T-helper 1 cell treated with Interleukin-12 subunit alpha and Interleukin-12 subunit beta and Interleukin-4 antibody, amounts not matched to agents 30 μg/mL and 1 μg/mL, for 36 hours (primary cell): ENCODE results near the gene NKAIN4.

ENCODE experiments used
- H3K27ac Mint-ChIP-seq: one replicate; pipeline ENCODE4 v1.8.0; 2021; ENCODE audit warnings: mild to moderate bottlenecking, mixed read lengths
- H3K27me3 Mint-ChIP-seq: one replicate; pipeline ENCODE4 v1.8.0; 2021; ENCODE audit warnings: low read depth, mixed read lengths
- H3K36me3 Mint-ChIP-seq: one replicate; pipeline ENCODE4 v1.8.0; 2021; ENCODE audit warnings: low read depth, mixed read lengths
- H3K4me1 Mint-ChIP-seq: one replicate; pipeline ENCODE4 v1.8.0; 2021; ENCODE audit warnings: low read depth, mixed read lengths
- H3K4me3 Mint-ChIP-seq: one replicate; pipeline ENCODE4 v1.8.0; 2021; ENCODE audit warnings: mild to moderate bottlenecking, moderate library complexity, mixed read lengths
- H3K9me3 Mint-ChIP-seq: one replicate; pipeline ENCODE4 v1.8.0; 2021; ENCODE audit warnings: mixed read lengths

NKAIN4 gene

GRCh38 chr20:63219447-63219821, 34.8 kb downstream of the NKAIN4 start:
- Mint-ChIP-seq H3K27me3 (no peaks in the 10 kb centered on the region), H3K4me1 (peaks cover 14% of the 10 kb centered on the region), H3K4me3 (no peak overlapping the region), H3K9me3 (no peaks in the 10 kb centered on the region), H3K36me3 (peaks cover 7% of the 10 kb centered on the region), H3K27ac (no peak overlapping the region)

- no peak overlapping the region for H3K27ac Mint-ChIP-seq
- no peaks in the 10 kb centered on the region for H3K9me3 Mint-ChIP-seq
- H3K4me3 Mint-ChIP-seq: no peak overlapping the region
- H3K36me3 Mint-ChIP-seq: peaks cover 12% of the 10 kb centered on the region
- no peaks in the 10 kb centered on the region for H3K27me3 Mint-ChIP-seq
- peaks cover 20% of the 10 kb centered on the region for H3K4me1 Mint-ChIP-seq
Measured at GRCh38 chr20:63218701-63219446, 35.4 kb downstream of the NKAIN4 start.

- Mint-ChIP-seq H3K9me3 (no peaks in the 10 kb centered on the region), H3K27ac (no peak overlapping the region), H3K36me3 (peaks cover 21% of the 10 kb centered on the region), H3K4me1 (peaks cover 27% of the 10 kb centered on the region), H3K27me3 (no peaks in the 10 kb centered on the region), H3K4me3 (no peak overlapping the region)
Measured at GRCh38 chr20:63217706-63218105, 36.6 kb downstream of the NKAIN4 start.

- Mint-ChIP-seq H3K4me1 (peaks cover 33% of the 10 kb centered on the region), H3K27ac (peak overlapping the region; percentile 86), H3K4me3 (peak overlapping the region; percentile 82), H3K36me3 (peaks cover 26% of the 10 kb centered on the region), H3K9me3 (no peaks in the 10 kb centered on the region), H3K27me3 (no peaks in the 10 kb centered on the region)
Measured at GRCh38 chr20:63216849-63217471, 37.3 kb downstream of the NKAIN4 start.

- H3K36me3 Mint-ChIP-seq: peaks cover 28% of the 10 kb centered on the region
- no peaks in the 10 kb centered on the region for H3K27me3 Mint-ChIP-seq
- peaks cover 34% of the 10 kb centered on the region for H3K4me1 Mint-ChIP-seq
- H3K27ac Mint-ChIP-seq: peak within 1 kb of the TSS; percentile 87
- no peaks in the 10 kb centered on the region for H3K9me3 Mint-ChIP-seq
- H3K4me3 Mint-ChIP-seq: peak within 1 kb of the TSS; percentile 92
Measured at GRCh38 chr20:63216041-63216848, 38.0 kb downstream of the NKAIN4 start, which contains the start of gene YTHDF1. TSS of gene YTHDF1 (minus strand) at chr20:63216131. CDS start at chr20:63215892, 239 bp downstream.

GRCh38 chr20:63215101-63216040, 38.9 kb downstream of the NKAIN4 start:
- H3K4me1 Mint-ChIP-seq: peaks cover 37% of the 10 kb centered on the region
- H3K27me3 Mint-ChIP-seq: no peaks in the 10 kb centered on the region
- H3K27ac Mint-ChIP-seq: peak overlapping the region; percentile 87
- peak overlapping the region; percentile 92 for H3K4me3 Mint-ChIP-seq
- H3K36me3 Mint-ChIP-seq: peaks cover 28% of the 10 kb centered on the region
- H3K9me3 Mint-ChIP-seq: no peaks in the 10 kb centered on the region

- Mint-ChIP-seq H3K9me3 (no peaks in the 10 kb centered on the region), H3K4me3 (peak overlapping the region; percentile 92), H3K36me3 (peaks cover 28% of the 10 kb centered on the region), H3K27me3 (no peaks in the 10 kb centered on the region), H3K4me1 (peaks cover 37% of the 10 kb centered on the region), H3K27ac (peak overlapping the region; percentile 87)
Measured at GRCh38 chr20:63214514-63214913, 39.7 kb downstream of the NKAIN4 start.

GRCh38 chr20:63212792-63213191, 41.5 kb downstream of the NKAIN4 start:
- Mint-ChIP-seq H3K27me3 (no peaks in the 10 kb centered on the region), H3K4me1 (peaks cover 37% of the 10 kb centered on the region), H3K9me3 (no peaks in the 10 kb centered on the region), H3K27ac (no peak overlapping the region), H3K4me3 (no peak overlapping the region), H3K36me3 (peaks cover 34% of the 10 kb centered on the region)

GRCh38 chr20:63212393-63212730, 41.9 kb downstream of the NKAIN4 start:
- H3K27ac Mint-ChIP-seq: no peak overlapping the region

GRCh38 chr20:63210011-63210605, 44.2 kb downstream of the NKAIN4 start:
- H3K4me3 Mint-ChIP-seq: no peak overlapping the region
- no peaks in the 10 kb centered on the region for H3K9me3 Mint-ChIP-seq
- no peak overlapping the region for H3K27ac Mint-ChIP-seq
- H3K4me1 Mint-ChIP-seq: peaks cover 32% of the 10 kb centered on the region
- H3K27me3 Mint-ChIP-seq: no peaks in the 10 kb centered on the region
- H3K36me3 Mint-ChIP-seq: peaks cover 44% of the 10 kb centered on the region

More at GRCh38 chr20:63212393-63212730, 41.9 kb downstream of the NKAIN4 start:
- H3K27me3 Mint-ChIP-seq: no peaks in the 10 kb centered on the region
- peaks cover 36% of the 10 kb centered on the region for H3K36me3 Mint-ChIP-seq
- no peaks in the 10 kb centered on the region for H3K9me3 Mint-ChIP-seq
- no peak overlapping the region for H3K4me3 Mint-ChIP-seq
- peaks cover 37% of the 10 kb centered on the region for H3K4me1 Mint-ChIP-seq

GRCh38 chr20:63208346-63208909, 45.8 kb downstream of the NKAIN4 start:
- H3K9me3 Mint-ChIP-seq: no peaks in the 10 kb centered on the region
- peaks cover 16% of the 10 kb centered on the region for H3K4me1 Mint-ChIP-seq
- no peak overlapping the region for H3K27ac Mint-ChIP-seq
- H3K36me3 Mint-ChIP-seq: peaks cover 31% of the 10 kb centered on the region
- no peak overlapping the region for H3K4me3 Mint-ChIP-seq
- no peaks in the 10 kb centered on the region for H3K27me3 Mint-ChIP-seq

GRCh38 chr20:63206878-63207277, 47.4 kb downstream of the NKAIN4 start:
- Mint-ChIP-seq H3K27me3 (no peaks in the 10 kb centered on the region), H3K36me3 (peaks cover 21% of the 10 kb centered on the region), H3K27ac (no peak overlapping the region), H3K4me1 (peaks cover 7% of the 10 kb centered on the region), H3K9me3 (no peaks in the 10 kb centered on the region), H3K4me3 (no peak overlapping the region)

GRCh38 chr20:63205896-63206295, 48.4 kb downstream of the NKAIN4 start:
- no peaks in the 10 kb centered on the region for H3K27me3 Mint-ChIP-seq
- peaks cover 6% of the 10 kb centered on the region for H3K4me1 Mint-ChIP-seq
- H3K27ac Mint-ChIP-seq: no peak overlapping the region
- peaks cover 22% of the 10 kb centered on the region for H3K36me3 Mint-ChIP-seq
- no peak overlapping the region for H3K4me3 Mint-ChIP-seq
- no peaks in the 10 kb centered on the region for H3K9me3 Mint-ChIP-seq
